AG20443 (cell line): ENCODE measurements around the gene ZNF264.
"Not testable (repeated sequence)": the region's sequence is repeated elsewhere in the genome, so short reads cannot be mapped to it uniquely, and the experiment has no call there.

Experiments used
- DNase-seq: peaks from one replicate; pipeline ENCODE4 v3.0.0; 2012; ENCODE audit warnings: low spot score, mixed read lengths

Gene ZNF264

DNA sequence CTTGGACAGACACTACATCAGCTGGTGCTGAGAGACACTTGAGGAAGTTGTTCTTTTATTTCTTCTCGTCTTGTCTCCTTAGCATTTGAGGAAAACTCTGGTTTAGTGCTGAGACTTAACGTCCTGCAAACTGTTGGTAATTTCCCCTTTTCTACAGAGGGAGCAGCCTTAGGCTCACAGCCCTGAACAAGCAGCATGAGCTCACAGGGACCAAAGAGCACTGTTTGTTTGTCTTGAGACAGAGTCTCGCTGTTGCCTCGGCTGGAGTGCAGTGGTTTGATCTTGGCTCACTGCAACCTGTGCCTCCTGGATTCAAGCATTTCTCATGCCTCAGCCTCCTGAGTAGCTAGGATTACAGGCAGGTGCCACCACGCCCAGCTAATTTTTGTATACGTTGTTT lies 54.7 kb downstream of the ZNF264 start:
- DNase-seq = no peak

DNA sequence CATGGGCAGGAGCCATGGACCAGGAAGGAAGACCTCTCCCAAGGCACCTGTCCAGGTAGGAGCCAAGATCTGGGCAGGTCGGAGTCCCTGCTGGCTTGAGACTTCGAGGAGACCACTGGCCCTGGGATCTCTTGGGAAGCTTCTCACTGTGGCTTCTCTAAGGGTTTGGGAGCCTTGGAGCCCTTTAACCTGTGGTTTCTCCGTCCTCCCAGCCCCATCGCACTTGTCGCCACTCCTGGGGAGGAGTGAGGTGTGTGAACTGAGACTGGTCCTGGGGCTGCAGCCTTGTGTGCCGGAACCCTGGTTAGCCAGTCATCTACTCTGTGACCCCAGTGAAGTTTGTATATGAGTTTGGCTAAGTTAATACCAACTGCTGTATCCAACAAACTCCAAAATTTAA lies 57.3 kb downstream of the ZNF264 start:
- DNase-seq = no peak

DNA sequence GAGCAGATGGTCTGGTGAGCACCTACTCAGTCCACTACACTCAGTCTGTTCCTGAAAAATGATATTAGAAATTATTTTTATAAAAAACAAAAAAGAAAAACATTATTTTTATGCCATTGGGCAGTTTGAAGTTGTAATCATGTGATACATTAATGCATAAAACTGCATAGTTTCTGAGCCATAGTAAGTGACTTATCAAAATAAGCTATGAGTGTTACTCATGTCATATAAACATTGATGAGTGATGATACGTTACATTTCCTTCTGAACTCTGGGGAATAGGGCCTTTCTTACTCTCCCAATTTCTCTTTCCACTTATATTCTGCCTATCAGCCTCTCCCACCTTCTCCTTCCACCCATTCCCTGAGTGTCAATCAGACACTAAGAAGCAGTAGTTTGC lies 58.0 kb downstream of the ZNF264 start:
- no peak for DNase-seq

DNA sequence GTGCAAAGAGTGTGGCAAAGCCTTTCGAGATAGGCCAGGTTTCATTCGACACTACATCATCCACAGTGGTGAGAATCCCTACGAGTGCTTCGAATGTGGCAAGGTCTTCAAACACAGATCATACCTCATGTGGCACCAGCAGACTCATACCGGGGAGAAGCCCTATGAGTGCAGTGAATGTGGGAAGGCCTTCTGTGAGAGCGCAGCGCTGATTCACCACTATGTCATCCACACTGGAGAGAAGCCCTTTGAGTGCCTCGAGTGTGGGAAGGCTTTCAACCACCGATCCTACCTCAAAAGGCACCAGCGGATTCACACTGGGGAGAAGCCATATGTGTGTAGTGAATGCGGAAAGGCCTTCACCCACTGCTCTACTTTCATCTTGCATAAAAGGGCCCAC lies 62.5 kb downstream of the ZNF264 start:
- not testable (repeated sequence) for DNase-seq

DNA sequence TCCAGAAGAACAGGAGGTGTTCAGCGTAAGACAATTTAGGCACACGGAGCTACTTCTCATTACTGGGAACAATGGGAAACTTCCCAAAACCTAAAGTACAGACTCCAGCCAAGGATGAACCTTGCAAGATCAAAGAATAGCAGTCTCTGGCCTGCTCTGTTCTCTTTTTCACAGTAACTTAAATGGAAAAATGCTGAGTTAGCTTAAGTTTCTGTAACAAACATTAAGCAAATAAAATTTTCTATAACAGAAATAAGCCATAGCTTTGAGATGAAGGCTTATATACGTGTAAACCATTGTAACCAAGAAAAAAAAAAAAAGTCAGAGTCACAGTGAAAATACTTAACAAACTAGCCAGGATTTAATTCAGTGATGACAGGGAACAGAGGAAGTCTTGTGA lies 70.7 kb downstream of the ZNF264 start:
- DNase-seq = no peak

DNA sequence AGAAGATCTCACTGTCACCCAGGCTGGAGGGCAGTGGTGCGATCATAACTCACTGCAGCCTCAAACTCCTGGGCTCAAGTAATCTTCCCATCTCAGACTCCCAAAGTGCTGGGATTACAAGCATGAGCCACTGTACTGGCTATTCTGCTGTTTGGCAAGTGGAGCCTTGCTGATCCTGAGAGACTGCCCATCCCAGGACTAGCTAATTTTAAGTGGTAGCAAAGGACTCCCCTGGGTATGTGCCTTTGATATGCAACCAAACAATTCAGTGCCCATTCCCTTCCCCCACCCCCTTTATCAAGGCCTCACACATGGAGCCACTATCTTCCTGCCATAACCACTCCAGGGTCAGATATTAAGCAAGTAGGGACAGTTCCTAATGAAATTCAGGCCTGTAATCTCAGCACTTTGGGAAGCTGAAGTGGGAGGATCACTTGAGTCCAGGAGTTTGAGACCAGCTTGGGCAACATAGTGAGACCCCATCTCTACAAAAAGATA lies 72.0 kb downstream of the ZNF264 start:
- DNase-seq = no peak

DNA sequence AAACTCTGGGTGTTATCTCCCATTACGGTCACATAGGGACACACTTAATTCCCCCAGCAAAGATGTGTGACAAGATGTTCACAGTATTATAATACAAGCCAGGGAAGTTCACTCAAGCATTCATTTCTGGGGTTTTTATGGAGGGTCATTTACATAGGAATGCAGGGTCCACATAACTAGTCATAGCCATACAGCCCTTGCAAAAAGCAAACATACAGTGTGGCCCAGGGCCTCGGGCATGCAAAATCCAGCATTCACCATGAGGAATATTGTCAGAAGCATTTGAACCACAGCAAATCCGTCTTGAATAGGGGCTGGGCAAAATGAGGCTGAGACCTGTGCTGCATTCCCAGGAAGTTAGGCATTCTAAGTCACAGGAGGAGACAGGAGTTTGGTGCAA lies 76.0 kb downstream of the ZNF264 start:
- no peak for DNase-seq

DNA sequence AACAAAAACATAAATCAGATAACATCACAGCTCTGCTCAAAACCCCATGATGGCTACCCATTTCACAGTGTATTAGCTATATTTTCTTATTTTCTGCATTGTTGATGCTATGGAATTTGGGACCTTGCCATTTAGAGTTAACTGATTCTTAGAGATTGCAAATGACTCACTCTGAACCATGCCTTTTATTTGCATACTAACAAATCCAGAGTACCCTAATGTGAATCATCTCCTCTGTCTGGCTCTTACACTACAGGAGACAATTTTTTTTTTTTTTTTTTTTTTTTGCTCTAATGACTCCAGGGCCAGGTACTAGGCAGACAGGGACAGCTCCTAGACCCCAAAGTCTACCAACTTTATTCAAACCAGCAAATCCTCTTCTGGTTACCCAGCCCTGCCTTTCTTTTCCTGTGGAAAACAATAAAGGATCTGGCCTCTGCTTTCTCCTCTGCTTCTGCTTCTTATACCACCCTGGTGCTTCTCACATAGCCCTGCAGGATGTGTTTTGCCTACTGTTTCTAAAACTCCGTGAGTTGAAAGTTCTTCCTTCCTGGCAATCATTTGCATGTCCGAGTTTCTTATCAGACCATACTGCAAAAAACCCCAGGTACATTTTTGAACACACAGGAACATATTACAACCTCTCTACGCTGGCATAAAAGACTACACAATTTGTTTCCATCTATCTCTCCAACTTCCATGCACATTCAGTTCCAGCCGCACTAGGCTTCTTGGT lies 78.4 kb downstream of the ZNF264 start:
- DNase-seq = peak; percentile 67

DNA sequence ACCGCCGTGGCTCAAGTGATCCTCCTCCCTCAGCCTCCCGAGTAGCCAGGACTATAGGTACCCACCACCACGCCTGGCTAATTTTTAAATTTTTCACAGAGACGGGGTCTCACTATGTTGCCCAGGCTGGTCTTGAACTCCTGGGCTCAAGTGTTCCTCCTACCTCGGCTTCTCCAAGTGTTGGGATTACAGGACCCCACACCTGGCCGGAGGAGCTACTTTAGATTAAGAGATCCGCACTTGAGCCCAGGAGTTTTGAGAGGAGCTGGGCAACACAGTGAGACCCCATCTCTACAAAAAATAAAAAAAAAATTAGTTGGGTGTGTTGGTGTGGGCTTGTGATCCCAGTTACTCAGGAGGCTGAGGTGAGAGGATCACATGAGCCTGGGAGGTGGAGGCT lies 80.0 kb downstream of the ZNF264 start:
- no peak for DNase-seq
